COLO829 (cell line): ENCODE measurements around the gene CFDP1.

Source experiments
- DNase-seq: peaks from one replicate; pipeline ENCODE4 v3.0.0; 2012; ENCODE audit warnings: low spot score

The CFDP1 gene

GRCh38 chr16:75406943-75407342, 26.4 kb downstream of the CFDP1 start:
- no peak for DNase-seq

GRCh38 chr16:75402821-75403475, 30.4 kb downstream of the CFDP1 start:
- DNase-seq: no peak

GRCh38 chr16:75402159-75402820, 31.0 kb downstream of the CFDP1 start:
- DNase-seq: no peak

GRCh38 chr16:75401691-75402090, 31.6 kb downstream of the CFDP1 start:
- no peak for DNase-seq

- no peak for DNase-seq
Observed at GRCh38 chr16:75398333-75398732, 35.0 kb downstream of the CFDP1 start.

GRCh38 chr16:75394941-75395340, 38.4 kb downstream of the CFDP1 start:
- no peak for DNase-seq

- no peak for DNase-seq
Observed at GRCh38 chr16:75392906-75393305, 40.4 kb downstream of the CFDP1 start.

GRCh38 chr16:75390926-75391653, 42.2 kb downstream of the CFDP1 start:
- no peak for DNase-seq

GRCh38 chr16:75389096-75389690, 44.1 kb downstream of the CFDP1 start:
- no peak for DNase-seq

- no peak for DNase-seq
Observed at GRCh38 chr16:75387951-75388350, 45.4 kb downstream of the CFDP1 start.

GRCh38 chr16:75385507-75386152, 47.7 kb downstream of the CFDP1 start:
- DNase-seq: no peak

GRCh38 chr16:75383141-75383540, 50.2 kb downstream of the CFDP1 start:
- no peak for DNase-seq

- no peak for DNase-seq
Observed at GRCh38 chr16:75382611-75383010, 50.7 kb downstream of the CFDP1 start.

- no peak for DNase-seq
Observed at GRCh38 chr16:75380870-75381269, 52.4 kb downstream of the CFDP1 start.

GRCh38 chr16:75379911-75380847, 53.1 kb downstream of the CFDP1 start:
- DNase-seq: no peak

GRCh38 chr16:75379339-75379738, 54.0 kb downstream of the CFDP1 start:
- no peak for DNase-seq

- DNase-seq: no peak
Observed at GRCh38 chr16:75378616-75379015, 54.7 kb downstream of the CFDP1 start.

- peak; percentile 37 for DNase-seq
Observed at GRCh38 chr16:75377729-75378386, 55.4 kb downstream of the CFDP1 start.

- DNase-seq: no peak
Observed at GRCh38 chr16:75376475-75377161, 56.7 kb downstream of the CFDP1 start.

GRCh38 chr16:75374388-75374787, 58.9 kb downstream of the CFDP1 start:
- no peak for DNase-seq
